ENCODE results near the gene DLX2.

DNA sequence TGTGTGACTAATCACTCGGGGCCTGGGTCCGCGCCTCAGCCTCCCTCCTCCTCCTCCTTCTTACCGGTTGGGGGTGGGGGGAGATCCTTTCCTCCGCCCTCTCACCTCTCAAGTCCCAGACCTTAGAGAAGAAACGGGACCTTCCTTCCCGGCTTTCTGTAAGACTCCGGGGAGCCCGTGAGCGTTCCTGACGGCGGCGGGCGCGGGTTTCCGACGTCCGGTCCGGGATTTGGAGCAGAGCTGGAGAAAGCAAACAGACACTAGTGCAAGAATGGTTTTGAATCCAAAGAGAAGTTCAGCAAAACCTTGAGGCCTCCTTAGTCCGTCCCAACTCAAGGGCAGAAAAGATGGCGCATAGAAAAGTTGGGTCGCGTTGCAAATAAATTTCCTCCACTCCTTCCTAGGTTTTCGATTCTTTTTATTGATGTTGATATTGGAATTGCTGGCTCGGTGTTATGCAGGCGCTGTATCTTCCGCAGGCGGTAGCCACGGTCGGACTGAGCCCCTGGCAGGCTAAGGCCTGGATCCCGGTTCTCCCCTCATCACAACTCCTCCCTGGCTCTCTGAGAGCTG lies 15.4 kb downstream of the DLX2 start:
- TF ChIP-seq POLR2A (IDR thresholded peaks at IDR 0.05; ENCODE audit: low read length) (no peak), BHLHE40 (IDR thresholded peaks at IDR 0.05; ENCODE audit: low read depth, low read length) (no peak), EP300 (IDR thresholded peaks at IDR 0.05) (no peak), ESRRA (IDR thresholded peaks at IDR 0.05; ENCODE audit: borderline replicate concordance, low read length) (no peak), HDAC2 (IDR thresholded peaks at IDR 0.05) (no peak), NR3C1 (IDR thresholded peaks at IDR 0.05) (no peak), MAFK (IDR thresholded peaks at IDR 0.05; ENCODE audit: partially characterized antibody) (no peak), TFCP2L1 (CRISPR knock-in tag; IDR thresholded peaks at IDR 0.05) (no peak), SMC3 (IDR thresholded peaks at IDR 0.05) (no peak)

Data from A549 (cell line).